ENCODE results near the gene NLRC5. TPM values are rescaled to one million over a fixed set of nuclear protein-coding genes. Genes with fewer than 3 reads are reported as not detected.

The NLRC5 gene
- total and polyA plus RNA-seq, 9 of the 15 experiments (the other 6 are each of a cell fraction or from before 2014, with no cell fraction given), result 0.59 to 0.71 TPM; not detected in 7

- peak; percentile 80 for TF ChIP-seq REST (IDR thresholded peaks at IDR 0.05; ENCODE audit: borderline replicate concordance)
- TF ChIP-seq REST (CRISPR knock-in tag; IDR thresholded peaks at IDR 0.05; ENCODE audit: low read depth), result no peak
- TF ChIP-seq PCBP2 (IDR thresholded peaks at IDR 0.05; ENCODE audit: low read depth, low read length, poor library complexity, severe bottlenecking), result no peak
- no peak for TF ChIP-seq SIX5 (IDR thresholded peaks at IDR 0.05; ENCODE audit: borderline replicate concordance in 1 of 2, insufficient read depth in 1 of 2, low read depth in 1 of 2, low read length in 2 of 2)
- TF ChIP-seq CEBPZ (IDR thresholded peaks at IDR 0.05; ENCODE audit: borderline replicate concordance, low read depth, low read length), result no peak
- no peak for TF ChIP-seq ZNF518B (CRISPR knock-in tag; IDR thresholded peaks at IDR 0.05)
- no peak for TF ChIP-seq NR1H2 (CRISPR knock-in tag; IDR thresholded peaks at IDR 0.05)
- TF ChIP-seq WHSC1 (IDR thresholded peaks at IDR 0.05; ENCODE audit: low read length), result no peak
- no peak for TF ChIP-seq ELF1 (tag; IDR thresholded peaks at IDR 0.05)
- no peak for TF ChIP-seq HNRNPL (IDR thresholded peaks at IDR 0.05; ENCODE audit: low read depth, low read length)
Observed at GRCh38 chr16:56964243-56965148, 24.9 kb upstream of the NLRC5 start (continued).
